HG03280 (cell line): Measurements from ENCODE around the gene CCDC185.

Source experiments
- ATAC-seq: cut with Tn5 transposase; IDR thresholded peaks from one replicate; pipeline ENCODE4 v1.9.1; 2021; ENCODE audit warnings: mild to moderate bottlenecking, moderate library complexity; ENCODE audit not compliant: unreplicated experiment

The CCDC185 gene

GRCh38 chr1:223393275-223394214 is at the start of gene CCDC185:
Gene CCDC185, plus strand, starts transcription at chr1:223393415. Its CDS starts 61 bp downstream, at chr1:223393476.
- no peak for ATAC-seq

- no peak for ATAC-seq
These were observed 49.5 kb upstream of the CCDC185 start for GRCh38 chr1:223343692-223344091.

- ATAC-seq: no peak
These were observed 48.7 kb upstream of the CCDC185 start for GRCh38 chr1:223344491-223344890.

GRCh38 chr1:223345720-223346119 is 47.5 kb upstream of the CCDC185 start:
- ATAC-seq: no peak

GRCh38 chr1:223346311-223346710 is 46.9 kb upstream of the CCDC185 start:
- ATAC-seq: no peak

GRCh38 chr1:223347583-223347982 is 45.6 kb upstream of the CCDC185 start:
- no peak for ATAC-seq

- no peak for ATAC-seq
These were observed 44.8 kb upstream of the CCDC185 start for GRCh38 chr1:223348439-223348838.

GRCh38 chr1:223349241-223349640 is 44.0 kb upstream of the CCDC185 start:
- no peak for ATAC-seq

GRCh38 chr1:223350361-223350908 is 42.8 kb upstream of the CCDC185 start:
- ATAC-seq: no peak

- ATAC-seq: no peak
These were observed 40.3 kb upstream of the CCDC185 start for GRCh38 chr1:223352944-223353343.

GRCh38 chr1:223353939-223354338 is 39.3 kb upstream of the CCDC185 start:
- no peak for ATAC-seq

- no peak for ATAC-seq
These were observed 37.5 kb upstream of the CCDC185 start for GRCh38 chr1:223355699-223356098.

- ATAC-seq: no peak
These were observed 34.4 kb upstream of the CCDC185 start for GRCh38 chr1:223358826-223359225.

GRCh38 chr1:223363057-223363855 is 30.0 kb upstream of the CCDC185 start:
- no peak for ATAC-seq

- no peak for ATAC-seq
These were observed 29.1 kb upstream of the CCDC185 start, which contains the start of gene SUSD4 for GRCh38 chr1:223363856-223364684. Gene SUSD4, minus strand, starts transcription at chr1:223364176. Its CDS starts 751 bp downstream, at chr1:223363425.

- no peak for ATAC-seq
These were observed 28.4 kb upstream of the CCDC185 start for GRCh38 chr1:223364685-223365382.

- ATAC-seq: no peak
These were observed 19.1 kb upstream of the CCDC185 start for GRCh38 chr1:223374064-223374610.

GRCh38 chr1:223378754-223379153 is 14.5 kb upstream of the CCDC185 start:
- ATAC-seq: no peak

- no peak for ATAC-seq
These were observed 7.2 kb upstream of the CCDC185 start for GRCh38 chr1:223386013-223386412.

GRCh38 chr1:223390618-223391017 is 2.6 kb upstream of the CCDC185 start:
- no peak for ATAC-seq
